Measurements from ENCODE around the gene OVCA2. TPM values are rescaled to one million over a fixed set of nuclear protein-coding genes. Genes with fewer than 3 reads are reported as not detected.

Gene OVCA2
- total RNA-seq, 4 donors from 2014 or later = 5.4 to 73.3 (median 36.9) TPM

GRCh38 chr17:2018716-2019510 is 22.9 kb upstream of the OVCA2 start:
- Histone ChIP-seq H3K27me3 (peaks cover 51% of the 10 kb centered on the region), H3K27ac (no peak overlapping the region), H3K4me3 (no peak overlapping the region), H3K9me3 (no peaks in the 10 kb centered on the region), H3K36me3 (no peaks in the 10 kb centered on the region), H3K4me1 (peaks cover 1 to 6% (median 3%) of the 10 kb centered on the region in 4 donors)
- TF ChIP-seq EP300 (IDR thresholded peaks at IDR 0.05; ENCODE audit: low read depth) = no peak
- no peak for TF ChIP-seq POLR2AphosphoS5 (IDR thresholded peaks at IDR 0.05)
- intact Hi-C loops (cut with DNase I; ENCODE audit: low total_unique reads) = no loop called here
- in situ Hi-C loops (cut with MboI; ENCODE audit: low pct_ligation_motif_present in 1 of 4, low pct_unique_long_range_greater_than_20kb in 1 of 4, low sequenced_read_pairs in 3 of 4) = loop anchor here in 3 of 4 donors (10.0 kb wide), 2 partner anchors 104 to 114 kb away; no protein-coding TSS in a partner anchor
- 74 to 76% methylated on average over 10 to 24 of the region's 24 CpGs for WGBS, 2 donors (ENCODE audit: low coverage in 1 of 2)
- DNase-seq = no peak

- Histone ChIP-seq H3K9me3 (no peaks in the 10 kb centered on the region), H3K27ac (no peak overlapping the region), H3K36me3 (no peaks in the 10 kb centered on the region), H3K4me3 (no peak overlapping the region), H3K27me3 (peaks cover 59% of the 10 kb centered on the region), H3K4me1 (peaks cover 9 to 14% (median 11%) of the 10 kb centered on the region in 4 donors)
- DNase-seq = no peak
- intact Hi-C loops (cut with DNase I; ENCODE audit: low total_unique reads) = no loop called here
- in situ Hi-C loops (cut with MboI; ENCODE audit: low pct_ligation_motif_present in 1 of 4, low pct_unique_long_range_greater_than_20kb in 1 of 4, low sequenced_read_pairs in 3 of 4) = loop anchor here (10.0 kb wide), 2 partner anchors 105 to 115 kb away; no protein-coding TSS in a partner anchor
- 85% methylated on average over 8 of the region's 8 CpGs; no CpG with 5 or more reads in 1 of the 2 donors for WGBS, 2 donors (ENCODE audit: low coverage in 1 of 2)
- no peak for TF ChIP-seq POLR2AphosphoS5 (IDR thresholded peaks at IDR 0.05)
These were observed 22.1 kb upstream of the OVCA2 start for GRCh38 chr17:2019723-2020122.

- Histone ChIP-seq H3K4me3 (no peak overlapping the region), H3K36me3 (no peaks in the 10 kb centered on the region), H3K4me1 (peaks cover 13 to 24% (median 21%) of the 10 kb centered on the region in 4 donors), H3K9me3 (no peaks in the 10 kb centered on the region), H3K27me3 (peaks cover 69% of the 10 kb centered on the region), H3K27ac (no peak overlapping the region)
- WGBS, 2 donors (ENCODE audit: low coverage in 1 of 2) = 60% methylated on average over 8 of the region's 8 CpGs; no CpG with 5 or more reads in 1 of the 2 donors
- DNase-seq = no peak
- in situ Hi-C loops (cut with MboI; ENCODE audit: low pct_ligation_motif_present in 1 of 4, low pct_unique_long_range_greater_than_20kb in 1 of 4, low sequenced_read_pairs in 3 of 4) = loop anchor here in 1 of 4 donors (10.0 kb wide), 1 partner anchor 116 kb away; no protein-coding TSS in a partner anchor
- intact Hi-C loops (cut with DNase I; ENCODE audit: low total_unique reads) = no loop called here
- TF ChIP-seq POLR2AphosphoS5 (IDR thresholded peaks at IDR 0.05) (no peak), EP300 (IDR thresholded peaks at IDR 0.05; ENCODE audit: low read depth) (no peak), CTCF (IDR thresholded peaks at IDR 0.05) (no peak), POLR2A (IDR thresholded peaks at IDR 0.05) (no peak)
These were observed 21.1 kb upstream of the OVCA2 start for GRCh38 chr17:2020721-2021120.

- H3K9me3 ChIP-seq = no peaks in the 10 kb centered on the region
- H3K36me3 ChIP-seq = no peaks in the 10 kb centered on the region
- H3K4me3 ChIP-seq = no peak overlapping the region
- intact Hi-C loops (cut with DNase I; ENCODE audit: low total_unique reads) (no loop called here), in situ Hi-C loops (cut with MboI; ENCODE audit: low pct_ligation_motif_present in 1 of 4, low pct_unique_long_range_greater_than_20kb in 1 of 4, low sequenced_read_pairs in 3 of 4) (loop anchor here in 1 of 4 donors (10.0 kb wide), 1 partner anchor 118 kb away; no protein-coding TSS in a partner anchor)
- TF ChIP-seq POLR2A (IDR thresholded peaks at IDR 0.05) (no peak), EP300 (IDR thresholded peaks at IDR 0.05; ENCODE audit: low read depth) (no peak), POLR2AphosphoS5 (IDR thresholded peaks at IDR 0.05) (no peak), CTCF (IDR thresholded peaks at IDR 0.05) (no peak)
- WGBS, 2 donors (ENCODE audit: low coverage in 1 of 2) = 82% methylated on average over 11 of the region's 15 CpGs; no CpG with 5 or more reads in 1 of the 2 donors
- H3K4me1 ChIP-seq = peaks cover 18 to 28% (median 25%) of the 10 kb centered on the region in 4 donors
- no peak for DNase-seq
- peaks cover 89% of the 10 kb centered on the region for H3K27me3 ChIP-seq
- no peak overlapping the region for H3K27ac ChIP-seq
These were observed 19.1 kb upstream of the OVCA2 start for GRCh38 chr17:2022647-2023240.

GRCh38 chr17:2023256-2023655 is 18.6 kb upstream of the OVCA2 start:
- DNase-seq = no peak
- peaks cover 18 to 28% (median 25%) of the 10 kb centered on the region in 4 donors for H3K4me1 ChIP-seq
- intact Hi-C loops (cut with DNase I; ENCODE audit: low total_unique reads) (no loop called here), in situ Hi-C loops (cut with MboI; ENCODE audit: low pct_ligation_motif_present in 1 of 4, low pct_unique_long_range_greater_than_20kb in 1 of 4, low sequenced_read_pairs in 3 of 4) (loop anchor here in 1 of 4 donors (10.0 kb wide), 1 partner anchor 118 kb away; no protein-coding TSS in a partner anchor)
- peak overlapping the region in 1 of 4 donors; percentile 60 for H3K4me3 ChIP-seq
- no peak overlapping the region for H3K27ac ChIP-seq
- peaks cover 89% of the 10 kb centered on the region for H3K27me3 ChIP-seq
- 63% methylated on average over 16 of the region's 16 CpGs; no CpG with 5 or more reads in 1 of the 2 donors for WGBS, 2 donors (ENCODE audit: low coverage in 1 of 2)
- no peaks in the 10 kb centered on the region for H3K9me3 ChIP-seq
- TF ChIP-seq POLR2AphosphoS5 (IDR thresholded peaks at IDR 0.05) (no peak), EP300 (IDR thresholded peaks at IDR 0.05; ENCODE audit: low read depth) (no peak), CTCF (IDR thresholded peaks at IDR 0.05) (no peak), POLR2A (IDR thresholded peaks at IDR 0.05) (no peak)
- no peaks in the 10 kb centered on the region for H3K36me3 ChIP-seq

Data from transverse colon (tissue), 4 donors.